ENCODE data around the gene ROR1. TPM values are rescaled to one million over a fixed set of nuclear protein-coding genes. Genes with fewer than 3 reads are reported as not detected.

The ROR1 gene
- total RNA-seq, 1 experiment from 2014 or later: 19.0 TPM

GRCh38 chr1:63892632-63893395 is 119.0 kb downstream of the ROR1 start:
- Histone ChIP-seq H3K9me2 (ENCODE audit: insufficient read depth) (no peaks in the 10 kb centered on the region), H3K4me3 (no peak overlapping the region), H3K27ac (peak overlapping the region; percentile 77), H3F3A (ENCODE audit: insufficient read depth, low read depth) (peaks cover 22% of the 10 kb centered on the region; the same call in 1 of the 2 replicates), H3K9me3 (ENCODE audit: insufficient read depth, low read depth) (peaks cover 14% of the 10 kb centered on the region; the same call in 1 of the 2 replicates), H3K36me3 (ENCODE audit: low read depth) (no peaks in the 10 kb centered on the region), H2AFZ (no peak overlapping the region), H4K20me1 (ENCODE audit: insufficient read depth) (no peaks in the 10 kb centered on the region), H3K27me3 (ENCODE audit: insufficient read depth, low read depth) (no peaks in the 10 kb centered on the region), H3K79me2 (ENCODE audit: low read depth) (peaks cover 45% of the 10 kb centered on the region), H3K4me1 (replicated peaks; ENCODE audit: insufficient read depth) (peaks cover 27% of the 10 kb centered on the region), H3K4me2 (peak overlapping the region; percentile 45)
- intact Hi-C loops (cut with micrococcal nuclease; ENCODE audit: unreplicated experiment): loop anchor here (1.0 to 2.0 kb wide), 3 partner anchors 16 to 46 kb away; no protein-coding TSS in a partner anchor
- POLR2A ChIA-PET (ENCODE audit: unreplicated experiment): interaction anchor here (0.6 kb wide), 1 partner anchor 230 kb away, joined by 9 read pairs; no protein-coding TSS in a partner anchor
- DNase-seq: peak; percentile 73 to 83
- BruUV-seq (replicated peaks): no TSS peak
- TF ChIP-seq CTCF (conservative IDR thresholded peaks at IDR 0.05) (no peak), EZH2 (IDR thresholded peaks at IDR 0.05; ENCODE audit: low read depth) (no peak)
- CTCF ChIA-PET: interaction anchor here (0.6 to 0.9 kb wide), 5 partner anchors 11 to 201 kb away, joined by 3 to 6 read pairs (median 3); no protein-coding TSS in a partner anchor

GRCh38 chr1:63893976-63894375 is 120.2 kb downstream of the ROR1 start:
- TF ChIP-seq EZH2 (IDR thresholded peaks at IDR 0.05; ENCODE audit: low read depth) (no peak), CTCF (conservative IDR thresholded peaks at IDR 0.05) (no peak)
- CTCF ChIA-PET: no interaction called here
- H3K4me3 ChIP-seq: no peak overlapping the region

GRCh38 chr1:63894627-63895265 is 120.9 kb downstream of the ROR1 start:
- Histone ChIP-seq H3K4me1 (replicated peaks; ENCODE audit: insufficient read depth) (peaks cover 27% of the 10 kb centered on the region), H3K9me2 (ENCODE audit: insufficient read depth) (no peaks in the 10 kb centered on the region), H3K4me3 (no peak overlapping the region), H3K4me2 (no peak overlapping the region), H4K20me1 (ENCODE audit: insufficient read depth) (no peaks in the 10 kb centered on the region), H3K79me2 (ENCODE audit: low read depth) (peaks cover 45% of the 10 kb centered on the region), H3K36me3 (ENCODE audit: low read depth) (no peaks in the 10 kb centered on the region), H2AFZ (no peak overlapping the region), H3K9me3 (ENCODE audit: insufficient read depth, low read depth) (peaks cover 14% of the 10 kb centered on the region; the same call in 1 of the 2 replicates), H3K27ac (peak overlapping the region; percentile 77), H3F3A (ENCODE audit: insufficient read depth, low read depth) (peaks cover 28% of the 10 kb centered on the region; the same call in 1 of the 2 replicates), H3K27me3 (ENCODE audit: insufficient read depth, low read depth) (no peaks in the 10 kb centered on the region)
- intact Hi-C loops (cut with micrococcal nuclease; ENCODE audit: unreplicated experiment): no loop called here
- ChIA-PET CTCF (no interaction called here), POLR2A (ENCODE audit: unreplicated experiment) (interaction anchor here (0.7 kb wide), 1 partner anchor 249 kb away, joined by 4 read pairs; no protein-coding TSS in a partner anchor)
- DNase-seq: no peak
- no TSS peak for BruUV-seq (replicated peaks)
- TF ChIP-seq CTCF (conservative IDR thresholded peaks at IDR 0.05) (no peak), EZH2 (IDR thresholded peaks at IDR 0.05; ENCODE audit: low read depth) (no peak)

More at GRCh38 chr1:63893976-63894375, 120.2 kb downstream of the ROR1 start:
- Histone ChIP-seq H4K20me1 (ENCODE audit: insufficient read depth) (no peaks in the 10 kb centered on the region), H3K27me3 (ENCODE audit: insufficient read depth, low read depth) (no peaks in the 10 kb centered on the region), H3K4me1 (replicated peaks; ENCODE audit: insufficient read depth) (peaks cover 27% of the 10 kb centered on the region), H3K36me3 (ENCODE audit: low read depth) (no peaks in the 10 kb centered on the region), H3K9me2 (ENCODE audit: insufficient read depth) (no peaks in the 10 kb centered on the region), H3K4me2 (peak overlapping the region; percentile 45), H3F3A (ENCODE audit: insufficient read depth, low read depth) (peaks cover 22% of the 10 kb centered on the region; the same call in 1 of the 2 replicates), H3K9me3 (ENCODE audit: insufficient read depth, low read depth) (peaks cover 14% of the 10 kb centered on the region; the same call in 1 of the 2 replicates), H2AFZ (no peak overlapping the region), H3K27ac (peak overlapping the region; percentile 77), H3K79me2 (ENCODE audit: low read depth) (peaks cover 45% of the 10 kb centered on the region)
- POLR2A ChIA-PET (ENCODE audit: unreplicated experiment): interaction anchor here (0.5 kb wide), 2 partner anchors 26 to 199 kb away, joined by 3 read pairs; no protein-coding TSS in a partner anchor
- intact Hi-C loops (cut with micrococcal nuclease; ENCODE audit: unreplicated experiment): loop anchor here (1.0 to 2.0 kb wide), 3 partner anchors 17 to 47 kb away; no protein-coding TSS in a partner anchor
- peak; percentile 35 to 58 for DNase-seq
- BruUV-seq (replicated peaks): no TSS peak
